ENCODE measurements around the gene PPARG. TPM values are rescaled to one million over a fixed set of nuclear protein-coding genes. Genes with fewer than 3 reads are reported as not detected.

Gene PPARG
- total RNA-seq, 1 donor from 2014 or later: not detected

- Mint-ChIP-seq H3K9me3 (no peaks in the 10 kb centered on the region), H3K27me3 (ENCODE audit: low read depth) (peaks cover 2% of the 10 kb centered on the region), H3K4me3 (no peak overlapping the region), H3K4me1 (peaks cover 8% of the 10 kb centered on the region), H3K36me3 (ENCODE audit: low read depth) (no peaks in the 10 kb centered on the region), H3K27ac (ENCODE audit: unreplicated experiment) (no peak overlapping the region)
- DNase-seq (ENCODE audit: low read depth, low spot score): no peak
- no peak for TF ChIP-seq CTCF (conservative IDR thresholded peaks at IDR 0.05)
Measured at GRCh38 chr3:12423131-12423530, 134.3 kb downstream of the PPARG start.

- no peak overlapping the region for H3K4me3 Mint-ChIP-seq
- no peak for DNase-seq (ENCODE audit: low read depth, low spot score)
- H3K27ac Mint-ChIP-seq (ENCODE audit: unreplicated experiment): peak overlapping the region; percentile 13
- no peaks in the 10 kb centered on the region for H3K9me3 Mint-ChIP-seq
- TF ChIP-seq CTCF (conservative IDR thresholded peaks at IDR 0.05): no peak
- peaks cover 8% of the 10 kb centered on the region for H3K4me1 Mint-ChIP-seq
- peaks cover 2% of the 10 kb centered on the region for H3K27me3 Mint-ChIP-seq (ENCODE audit: low read depth)
- no peaks in the 10 kb centered on the region for H3K36me3 Mint-ChIP-seq (ENCODE audit: low read depth)
Measured at GRCh38 chr3:12423918-12424630, 135.2 kb downstream of the PPARG start.

GRCh38 chr3:12424635-12425319 lies 135.9 kb downstream of the PPARG start:
- H3K27ac Mint-ChIP-seq (ENCODE audit: unreplicated experiment): no peak overlapping the region
- TF ChIP-seq CTCF (conservative IDR thresholded peaks at IDR 0.05): no peak
- no peak for DNase-seq (ENCODE audit: low read depth, low spot score)
- H3K9me3 Mint-ChIP-seq: no peaks in the 10 kb centered on the region
- H3K4me1 Mint-ChIP-seq: peaks cover 9% of the 10 kb centered on the region
- no peak overlapping the region for H3K4me3 Mint-ChIP-seq
- H3K27me3 Mint-ChIP-seq (ENCODE audit: low read depth): peaks cover 2% of the 10 kb centered on the region
- H3K36me3 Mint-ChIP-seq (ENCODE audit: low read depth): no peaks in the 10 kb centered on the region

- DNase-seq (ENCODE audit: low read depth, low spot score): no peak
- H3K4me1 Mint-ChIP-seq: peaks cover 18% of the 10 kb centered on the region
- no peak for TF ChIP-seq CTCF (conservative IDR thresholded peaks at IDR 0.05)
- no peaks in the 10 kb centered on the region for H3K36me3 Mint-ChIP-seq (ENCODE audit: low read depth)
- H3K9me3 Mint-ChIP-seq: peaks cover 4% of the 10 kb centered on the region
- H3K4me3 Mint-ChIP-seq: no peak overlapping the region
- no peak overlapping the region for H3K27ac Mint-ChIP-seq (ENCODE audit: unreplicated experiment)
- no peaks in the 10 kb centered on the region for H3K27me3 Mint-ChIP-seq (ENCODE audit: low read depth)
Measured at GRCh38 chr3:12425850-12426579, 137.1 kb downstream of the PPARG start.

GRCh38 chr3:12427551-12427950 lies 138.7 kb downstream of the PPARG start:
- no peaks in the 10 kb centered on the region for H3K27me3 Mint-ChIP-seq (ENCODE audit: low read depth)
- peaks cover 18% of the 10 kb centered on the region for H3K4me1 Mint-ChIP-seq
- H3K27ac Mint-ChIP-seq (ENCODE audit: unreplicated experiment): no peak overlapping the region
- no peak for DNase-seq (ENCODE audit: low read depth, low spot score)
- no peaks in the 10 kb centered on the region for H3K36me3 Mint-ChIP-seq (ENCODE audit: low read depth)
- TF ChIP-seq CTCF (conservative IDR thresholded peaks at IDR 0.05): no peak
- H3K9me3 Mint-ChIP-seq: peaks cover 4% of the 10 kb centered on the region
- H3K4me3 Mint-ChIP-seq: no peak overlapping the region
